HL-60/S4 (cell line): ENCODE measurements around the gene ACACB.
"Not testable (repeated sequence)": the region's sequence is repeated elsewhere in the genome, so short reads cannot be mapped to it uniquely, and the experiment has no call there.

Experiments used
- in situ Hi-C: fragments of 300-500 bp; cut with MboI; formaldehyde crosslinking; loops from 2 replicates; pipeline ENCODE4 v1.14.3; 2022; ENCODE audit warnings: low sequenced_read_pairs

Gene ACACB

DNA sequence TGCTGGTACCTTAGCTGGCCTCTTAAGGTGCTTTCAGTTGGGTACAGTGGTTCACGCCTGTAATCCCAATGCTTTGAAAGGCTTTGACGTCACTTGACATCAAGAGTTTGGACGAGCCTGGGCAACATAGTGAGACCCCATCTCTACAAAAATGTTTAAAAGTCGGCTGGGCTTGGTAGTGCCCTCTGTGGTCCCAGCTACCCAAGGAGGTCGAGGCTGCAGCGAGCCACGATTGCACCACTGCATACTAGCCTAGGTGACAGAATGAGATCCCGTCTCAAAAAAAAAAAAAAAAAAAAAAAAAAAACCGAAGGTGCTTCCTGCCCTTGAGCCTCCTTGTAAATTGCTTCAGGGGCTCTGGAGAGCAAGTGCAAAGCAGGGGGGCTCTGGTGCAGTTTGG is 50.0 kb downstream of the ACACB start:
- in situ Hi-C loops: no loop called here

DNA sequence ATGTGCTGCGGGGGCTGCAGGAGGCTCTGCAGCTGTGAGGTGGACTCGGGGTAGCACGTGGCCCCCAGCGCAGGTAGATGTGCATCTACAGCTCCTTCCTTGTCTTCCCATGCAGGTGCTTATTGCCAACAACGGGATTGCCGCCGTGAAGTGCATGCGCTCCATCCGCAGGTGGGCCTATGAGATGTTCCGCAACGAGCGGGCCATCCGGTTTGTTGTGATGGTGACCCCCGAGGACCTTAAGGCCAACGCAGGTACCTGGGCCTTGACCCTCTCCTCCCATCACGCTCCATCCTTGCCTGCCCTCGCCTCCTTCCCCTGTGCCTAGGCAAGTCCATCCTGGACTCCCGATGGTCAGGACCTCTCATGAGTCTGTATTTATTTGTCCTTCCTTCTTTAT is 51.4 kb downstream of the ACACB start:
- in situ Hi-C loops: no loop called here

DNA sequence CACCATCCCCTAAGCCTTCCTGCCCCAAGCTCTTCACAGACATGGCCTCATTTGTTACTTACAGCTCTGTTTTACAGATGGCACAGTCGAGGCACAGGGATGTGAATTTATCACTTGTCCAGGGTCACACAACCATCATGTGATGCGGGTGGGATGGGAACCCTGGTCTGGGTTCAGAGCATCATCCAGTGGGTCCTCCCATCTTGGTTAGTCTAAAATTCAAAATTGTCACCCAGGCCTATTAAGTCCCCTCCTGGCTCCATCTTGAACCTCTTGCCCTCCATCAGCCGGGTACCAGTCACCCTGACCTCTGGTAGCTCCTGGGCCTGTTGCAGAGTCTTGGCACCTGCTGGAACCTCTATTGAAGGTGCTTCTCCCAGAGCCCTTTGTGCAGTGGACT is 52.9 kb downstream of the ACACB start:
- in situ Hi-C loops: no loop called here

DNA sequence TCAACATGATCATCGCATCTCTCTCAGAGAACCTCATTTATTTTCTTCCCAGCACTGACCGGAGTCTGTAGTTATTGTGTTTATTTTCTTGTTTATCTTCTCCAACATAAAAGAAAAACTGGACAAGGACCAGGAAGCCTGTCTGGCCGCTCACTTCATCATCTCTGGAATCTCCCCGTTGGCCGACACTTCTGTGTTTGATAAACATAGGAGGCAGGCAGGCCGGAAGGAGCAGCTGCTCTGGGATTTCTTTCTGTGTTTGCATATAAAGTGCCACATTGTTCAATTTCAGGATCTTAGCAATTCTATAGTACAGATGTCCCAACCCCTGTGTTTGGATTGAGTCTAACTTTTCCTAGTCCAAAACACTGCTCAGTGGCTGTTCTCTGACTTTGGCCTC is 53.3 kb downstream of the ACACB start:
- in situ Hi-C loops: no loop called here

DNA sequence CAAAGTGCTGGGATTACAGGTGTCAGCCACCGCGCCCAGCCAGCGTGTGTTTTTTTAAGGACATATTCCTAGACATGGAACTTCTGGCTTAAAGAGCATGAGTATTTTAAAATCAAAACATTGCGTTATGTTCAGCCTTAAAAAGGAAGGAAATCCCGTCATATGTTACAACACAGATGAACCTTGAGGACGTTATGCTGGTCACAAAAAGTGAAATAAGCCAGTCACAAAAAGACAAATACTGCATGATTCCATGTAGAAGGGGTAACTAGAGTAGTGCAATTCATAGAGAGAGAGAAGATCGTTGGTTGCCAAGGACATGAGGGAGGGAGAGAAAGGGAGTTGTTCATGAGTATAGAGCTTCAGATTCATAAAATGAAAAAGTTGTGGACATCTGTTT is 53.9 kb downstream of the ACACB start:
- in situ Hi-C loops: no loop called here

DNA sequence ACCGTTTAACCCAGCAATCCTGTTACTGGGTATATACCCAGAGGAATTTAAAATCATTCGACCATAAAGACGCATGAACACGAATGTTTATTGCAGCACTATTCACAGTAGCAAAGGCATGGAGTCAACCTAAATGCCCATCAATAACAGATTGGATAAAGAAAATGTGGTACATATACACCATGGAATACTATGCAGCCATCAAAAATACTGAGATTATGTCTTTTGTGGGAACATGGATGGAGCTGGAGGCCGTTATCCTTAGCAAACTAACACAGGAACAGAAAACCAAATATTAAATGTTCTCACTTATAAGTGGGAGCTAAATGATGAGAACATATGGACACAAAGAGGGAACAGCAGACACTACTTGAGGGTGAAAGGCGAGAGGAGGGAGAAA is 56.4 kb downstream of the ACACB start:
- in situ Hi-C loops: not testable (repeated sequence)

DNA sequence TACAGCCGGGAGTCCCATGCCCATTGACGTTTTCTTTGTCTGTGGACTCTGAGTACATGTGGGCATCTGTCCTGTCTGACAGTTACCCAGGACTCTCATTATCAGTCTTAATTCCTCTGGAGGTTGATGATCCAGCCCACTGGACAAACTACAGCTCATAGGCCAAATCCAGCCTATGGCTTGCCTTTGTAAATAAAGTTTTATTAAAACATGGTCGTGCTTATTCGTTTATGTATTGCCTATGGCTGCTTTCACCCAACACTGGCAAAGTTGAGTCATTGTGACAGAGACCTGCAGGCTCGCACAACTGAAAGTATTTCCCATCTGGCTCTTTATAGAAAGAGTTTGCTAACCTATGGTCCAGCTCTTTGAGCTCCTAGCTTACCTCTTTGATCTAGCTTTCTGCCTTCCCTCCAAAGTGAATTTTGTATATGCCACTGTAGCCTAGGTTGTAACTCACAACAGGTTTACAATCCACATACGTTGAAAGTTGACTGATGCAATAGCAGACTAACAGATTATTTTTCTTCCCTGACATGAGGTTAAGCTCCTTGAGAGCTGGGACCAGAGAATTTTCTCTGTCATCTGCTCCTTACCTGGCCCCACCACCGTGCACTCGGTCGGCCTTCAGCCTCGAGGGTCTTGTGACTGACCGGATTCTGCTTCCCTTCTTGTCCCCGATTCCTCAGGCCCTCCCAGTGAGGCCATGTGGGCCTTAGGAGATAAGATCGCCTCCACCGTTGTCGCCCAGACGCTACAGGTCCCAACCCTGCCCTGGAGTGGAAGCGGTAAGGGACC is 57.3 kb downstream of the ACACB start:
- in situ Hi-C loops: no loop called here

DNA sequence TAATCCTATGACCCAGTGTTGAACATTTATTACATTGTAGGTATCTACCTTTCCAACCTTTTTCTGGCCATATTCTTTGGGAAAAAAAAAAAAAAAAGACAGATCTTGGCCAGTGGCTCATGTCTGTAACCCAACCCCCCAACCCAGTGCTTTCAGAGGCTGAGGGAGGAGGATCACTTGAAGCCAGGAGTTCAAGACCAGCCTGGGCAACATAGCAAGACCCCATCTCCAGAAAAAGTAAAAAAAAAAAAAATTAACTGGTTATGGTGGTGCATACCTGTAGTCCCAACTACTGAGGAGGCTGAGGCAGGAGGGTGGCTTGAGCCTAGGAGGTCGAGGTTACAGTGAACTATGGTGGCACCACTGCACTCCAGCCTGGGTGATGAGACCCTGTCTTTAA is 58.1 kb downstream of the ACACB start:
- in situ Hi-C loops: no loop called here

DNA sequence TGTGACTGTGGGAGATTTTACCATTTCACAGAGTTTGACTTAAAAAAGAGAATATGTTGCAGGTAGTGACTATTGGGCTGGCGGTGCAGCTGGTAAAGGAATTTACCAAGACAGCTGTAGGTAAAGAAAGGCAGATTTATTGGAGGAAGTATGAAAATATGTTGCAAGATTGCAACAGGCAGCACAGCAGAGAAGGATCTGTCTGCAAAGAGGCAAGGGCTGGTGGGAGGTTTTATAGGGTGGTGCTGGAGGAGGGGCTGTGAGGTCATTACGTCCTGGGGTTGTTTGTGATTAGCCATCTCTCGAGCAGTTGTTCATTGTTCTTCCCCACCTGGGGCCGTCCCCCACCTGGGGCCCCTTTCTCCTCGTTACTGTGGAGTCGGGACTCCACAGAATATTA is 62.1 kb downstream of the ACACB start:
- in situ Hi-C loops: no loop called here

DNA sequence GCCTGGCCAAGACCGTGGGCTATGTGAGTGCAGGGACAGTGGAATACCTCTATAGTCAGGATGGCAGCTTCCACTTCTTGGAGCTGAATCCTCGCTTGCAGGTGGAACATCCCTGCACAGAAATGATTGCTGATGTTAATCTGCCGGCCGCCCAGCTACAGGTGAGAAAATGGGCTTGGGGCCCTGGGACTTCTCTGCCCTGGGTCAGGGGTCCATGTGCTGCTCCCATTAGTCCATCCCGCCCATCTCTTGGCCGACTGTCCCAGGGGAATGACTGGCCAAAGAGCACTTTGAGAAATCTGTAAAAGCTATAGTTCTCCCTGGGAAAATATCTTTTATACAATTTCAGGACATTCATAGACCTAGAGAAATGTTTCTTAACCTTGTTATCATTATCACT is 63.5 kb downstream of the ACACB start:
- in situ Hi-C loops: no loop called here

DNA sequence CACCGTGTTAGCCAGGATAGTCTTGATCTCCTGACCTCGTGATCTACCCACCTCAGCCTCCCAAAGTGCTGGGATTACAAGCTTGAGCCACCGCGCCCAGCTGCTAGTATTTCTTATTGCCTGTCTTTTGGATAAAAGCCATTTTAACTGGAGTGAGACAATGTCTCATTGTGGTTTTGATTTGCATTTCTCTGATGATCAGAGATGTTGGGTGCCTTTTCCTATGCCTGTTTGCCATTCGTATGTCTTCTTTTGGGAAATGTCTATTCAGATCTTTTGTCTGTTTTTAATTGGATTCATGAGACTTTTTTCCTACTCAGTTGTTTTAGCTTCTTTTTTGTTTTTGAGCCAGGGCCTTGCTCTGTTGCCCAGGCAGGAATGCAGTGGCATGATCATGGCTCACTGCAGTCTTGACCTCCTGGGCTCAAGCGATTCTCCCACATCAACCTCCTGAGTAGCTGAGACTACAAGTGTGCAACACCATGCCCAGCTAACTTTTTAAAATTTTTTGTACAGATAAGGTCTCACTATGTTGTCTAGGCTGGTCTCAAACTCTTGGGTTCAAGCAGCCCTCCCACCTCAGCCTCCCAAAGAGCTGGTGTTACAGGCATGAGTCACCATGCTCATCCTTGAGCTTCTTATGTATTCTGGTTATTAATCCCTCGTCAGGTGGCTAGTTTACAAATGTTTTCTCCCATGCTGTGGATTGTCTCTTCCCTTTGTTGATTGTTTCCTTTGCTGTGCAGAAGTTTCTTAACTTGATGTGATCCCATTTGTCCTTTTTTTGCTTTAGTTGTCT is 65.9 kb downstream of the ACACB start:
- in situ Hi-C loops: no loop called here

DNA sequence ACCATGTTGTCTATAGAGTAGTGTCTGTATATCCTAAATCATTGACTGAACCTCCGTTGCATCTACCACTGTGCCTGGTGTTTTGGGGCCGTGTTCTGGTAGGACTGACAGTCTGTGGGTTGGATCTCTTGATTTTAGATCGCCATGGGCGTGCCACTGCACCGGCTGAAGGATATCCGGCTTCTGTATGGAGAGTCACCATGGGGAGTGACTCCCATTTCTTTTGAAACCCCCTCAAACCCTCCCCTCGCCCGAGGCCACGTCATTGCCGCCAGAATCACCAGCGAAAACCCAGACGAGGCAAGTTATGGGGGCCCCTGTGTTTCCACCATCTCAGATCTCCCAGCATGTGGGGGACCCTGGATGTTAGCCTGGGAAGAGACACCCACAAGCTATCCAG is 69.1 kb downstream of the ACACB start:
- in situ Hi-C loops: no loop called here

DNA sequence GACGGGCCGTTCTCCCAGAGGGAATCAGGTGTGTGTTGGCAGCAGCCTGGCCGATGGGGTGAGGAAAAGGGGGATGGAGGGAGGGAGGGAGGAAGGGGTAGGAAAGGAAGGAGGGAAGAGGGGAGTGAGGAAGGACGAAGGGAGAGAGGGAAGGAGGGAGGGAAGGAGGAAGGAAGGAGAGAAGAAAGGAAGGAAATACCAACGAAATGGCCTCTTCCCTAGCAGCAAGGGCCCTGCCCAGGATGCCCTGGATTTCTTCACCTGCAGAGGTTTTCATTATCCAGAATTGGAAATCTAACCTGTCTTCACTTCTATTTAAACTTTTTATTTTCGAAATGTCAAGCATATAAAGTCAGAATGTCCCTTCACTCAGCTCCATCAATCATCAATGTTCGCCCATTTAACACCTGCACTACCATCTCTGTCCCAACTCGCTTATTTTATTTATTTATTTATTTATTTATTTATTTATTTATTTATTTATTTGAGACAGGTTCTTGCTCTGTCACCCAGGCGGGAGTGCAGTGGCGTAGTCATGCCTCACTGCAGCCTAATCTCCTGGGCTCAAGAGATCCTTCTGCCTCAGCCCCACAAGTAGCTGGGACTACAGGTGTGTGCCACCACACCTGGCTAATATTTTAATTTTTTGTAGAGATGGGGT is 70.7 kb downstream of the ACACB start:
- in situ Hi-C loops: no loop called here

DNA sequence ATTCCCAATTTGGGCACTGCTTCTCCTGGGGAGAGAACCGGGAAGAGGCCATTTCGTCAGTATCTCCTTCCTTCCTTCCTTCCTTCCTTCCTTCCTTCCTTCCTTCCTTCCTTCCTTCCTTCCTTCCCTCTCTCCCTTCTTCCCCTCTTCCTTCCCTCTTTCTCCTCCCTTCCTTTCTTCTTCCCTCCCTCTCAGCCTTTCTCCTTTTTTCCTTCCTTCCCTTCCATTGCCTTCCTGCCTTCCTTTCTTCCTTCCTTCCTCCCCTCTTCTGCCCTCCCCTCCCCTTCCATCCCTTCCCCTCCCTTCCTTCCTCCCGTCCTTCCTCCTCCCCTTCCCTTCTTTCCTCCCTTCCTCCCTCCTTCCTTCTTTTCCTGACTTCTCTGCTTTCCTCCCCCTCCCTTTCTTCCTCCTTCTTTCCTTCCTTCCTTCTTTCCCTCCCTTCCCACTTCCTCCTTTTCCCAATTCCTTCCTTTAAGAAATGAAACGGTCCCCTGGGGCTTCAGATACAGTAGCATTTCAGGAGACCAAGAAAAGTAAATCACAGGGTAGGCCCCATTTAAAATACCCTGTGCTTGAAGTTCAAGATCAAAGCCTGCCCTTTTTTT is 71.8 kb downstream of the ACACB start:
- in situ Hi-C loops: no loop called here

DNA sequence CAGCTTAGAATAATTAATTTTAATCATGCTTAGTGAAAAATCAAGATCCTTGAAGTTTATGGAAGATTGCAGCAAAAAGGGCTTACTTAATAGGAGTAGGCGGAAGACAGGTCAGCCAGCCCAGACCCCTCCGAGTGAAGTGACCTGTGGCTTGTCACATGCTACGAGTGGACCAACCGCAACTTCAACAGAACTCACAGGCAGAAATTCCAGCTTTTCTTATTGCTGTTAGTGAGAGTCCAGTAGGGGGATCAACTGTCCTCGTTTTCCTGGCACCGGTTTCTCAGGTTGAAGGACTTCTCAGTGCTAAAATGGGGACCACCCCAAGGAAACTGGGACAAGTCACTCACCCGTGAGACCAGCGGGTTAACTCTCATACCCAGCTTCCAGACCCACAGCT is 72.9 kb downstream of the ACACB start:
- in situ Hi-C loops: no loop called here

DNA sequence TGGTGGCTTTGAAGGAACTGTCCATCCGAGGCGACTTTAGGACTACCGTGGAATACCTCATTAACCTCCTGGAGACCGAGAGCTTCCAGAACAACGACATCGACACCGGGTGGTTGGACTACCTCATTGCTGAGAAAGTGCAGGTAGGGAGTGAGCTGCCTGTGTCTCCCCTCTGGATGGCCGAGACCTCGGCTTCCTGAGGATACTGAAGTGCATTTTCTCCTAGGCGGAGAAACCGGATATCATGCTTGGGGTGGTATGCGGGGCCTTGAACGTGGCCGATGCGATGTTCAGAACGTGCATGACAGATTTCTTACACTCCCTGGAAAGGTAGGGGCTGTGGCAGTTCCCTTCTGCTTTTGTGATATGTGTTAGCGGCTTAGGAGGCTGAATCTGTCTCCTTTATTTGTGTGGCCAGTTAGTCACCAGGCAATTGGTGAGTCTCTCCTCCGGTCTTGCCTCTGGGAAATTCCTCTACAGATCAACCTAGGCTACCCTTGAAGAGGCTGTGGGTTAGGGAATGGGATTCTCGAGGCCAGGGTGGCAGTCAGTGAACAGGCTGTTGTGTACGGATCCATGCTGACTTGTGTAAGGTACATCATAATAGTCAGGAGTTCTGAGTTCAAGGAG is 75.3 kb downstream of the ACACB start:
- in situ Hi-C loops: no loop called here

DNA sequence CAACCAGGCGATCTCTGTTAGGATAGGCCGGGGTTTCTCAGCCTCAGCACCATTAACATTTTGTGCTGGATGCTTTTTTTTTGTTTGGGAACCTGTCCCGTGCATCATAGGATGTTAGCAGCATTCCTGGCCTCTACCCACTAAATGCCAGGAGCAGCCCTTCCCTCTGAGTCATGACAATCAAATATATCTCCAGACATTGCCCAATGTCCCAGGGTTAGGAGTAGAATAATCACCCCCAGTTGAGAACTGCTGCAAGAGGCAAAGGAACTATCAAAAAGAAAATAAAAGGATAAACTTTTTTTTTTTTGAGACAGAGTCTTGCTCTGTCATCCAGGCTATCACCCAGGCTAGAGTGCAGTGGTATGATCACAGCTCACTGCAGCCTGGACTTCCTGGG is 76.0 kb downstream of the ACACB start:
- in situ Hi-C loops: no loop called here

DNA sequence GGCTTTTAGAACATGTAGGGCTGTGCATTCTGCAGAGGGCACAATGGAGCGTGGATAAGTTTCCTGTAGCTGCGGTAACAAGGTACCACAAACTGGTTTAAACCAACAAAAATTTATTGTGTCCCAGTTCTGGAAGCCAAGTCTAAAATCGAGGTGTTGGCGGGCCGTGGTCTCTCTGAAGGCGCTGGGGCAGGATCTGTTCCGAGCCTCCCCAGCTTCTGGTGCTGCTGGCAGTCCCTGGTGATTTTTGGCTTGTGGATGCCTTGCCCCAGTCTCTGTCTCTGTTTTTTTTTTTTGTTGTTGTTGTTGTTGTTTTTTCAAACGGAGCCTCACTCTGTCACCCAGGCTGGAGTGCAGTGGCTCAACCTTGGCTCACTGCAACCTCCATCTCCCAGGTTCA is 77.5 kb downstream of the ACACB start:
- in situ Hi-C loops: no loop called here

DNA sequence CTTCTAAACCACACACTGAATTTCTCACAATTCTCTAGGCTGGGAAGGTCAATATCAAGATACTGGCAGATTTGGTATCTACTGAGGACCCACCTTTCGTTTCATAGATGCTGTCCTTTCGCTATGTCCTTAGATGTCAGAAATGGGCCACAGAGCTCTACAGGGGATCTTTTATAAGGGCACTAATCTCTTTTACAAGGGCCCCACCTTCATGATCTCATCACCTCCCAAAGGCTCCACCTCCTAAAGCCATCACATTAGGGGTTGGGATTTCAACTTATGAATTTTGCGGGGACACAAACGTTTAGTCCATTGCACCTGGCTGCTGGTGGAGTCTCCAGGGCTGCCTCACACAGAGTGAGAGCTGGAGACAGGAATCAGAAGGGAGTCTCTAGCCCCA is 79.9 kb downstream of the ACACB start:
- in situ Hi-C loops: no loop called here

DNA sequence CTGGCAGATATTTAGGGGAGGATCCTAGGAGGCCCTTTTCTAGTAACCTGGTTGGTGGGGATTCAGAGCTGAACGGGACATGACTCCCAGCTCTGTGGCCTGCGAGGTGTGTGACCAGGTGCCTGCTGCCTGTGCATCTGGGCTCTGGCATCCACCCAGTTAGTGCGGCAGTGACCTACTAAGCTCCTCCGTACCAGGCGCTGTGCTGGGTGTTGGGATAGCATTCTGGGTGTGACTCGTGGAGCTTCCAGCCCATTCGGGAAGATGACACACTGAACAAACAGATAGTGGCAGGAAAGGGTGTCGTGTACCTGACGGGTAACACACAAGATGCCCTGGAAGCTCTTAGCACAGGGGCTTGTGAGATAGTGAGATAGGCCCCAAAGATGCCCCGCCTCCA is 80.9 kb downstream of the ACACB start:
- in situ Hi-C loops: no loop called here

DNA sequence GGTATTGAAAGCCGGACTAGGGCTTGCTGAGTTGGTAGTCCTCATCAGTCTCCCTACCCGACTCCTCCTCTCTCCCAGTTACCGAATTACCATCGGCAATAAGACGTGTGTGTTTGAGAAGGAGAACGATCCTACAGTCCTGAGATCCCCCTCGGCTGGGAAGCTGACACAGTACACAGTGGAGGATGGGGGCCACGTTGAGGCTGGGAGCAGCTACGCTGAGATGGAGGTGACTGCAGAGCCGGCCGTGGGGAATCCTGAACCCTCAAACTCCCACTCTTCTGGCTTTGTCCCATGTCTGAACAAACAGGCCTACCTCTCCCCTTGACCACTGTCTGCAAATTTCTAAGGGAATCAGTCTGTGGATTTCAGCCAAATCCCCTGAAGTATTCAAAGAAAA is 82.9 kb downstream of the ACACB start:
- in situ Hi-C loops: no loop called here
